Activated CD4-positive, alpha-beta memory T cell treated with anti-CD3 and anti-CD28 coated beads for 36 hours (primary cell): ENCODE measurements around the gene SLC16A12. TPM values are rescaled to one million over a fixed set of nuclear protein-coding genes. Genes with fewer than 3 reads are reported as not detected.
"Not testable (repeated sequence)": the region's sequence is repeated elsewhere in the genome, so short reads cannot be mapped to it uniquely, and the experiment has no call there.

Source experiments
- CTCF ChIA-PET: fragments of 350-600 bp; sonication (Branson Sonifier 250); formaldehyde crosslinking; loops from one replicate; lab custom pipeline; 2021; ENCODE audit warnings: antibody characterized with exemption, inconsistent platforms; lab: Charles Lee
- POLR2A ChIA-PET: fragments of 350-600 bp; sonication (Branson Sonifier 250); formaldehyde crosslinking; loops from one replicate; lab custom pipeline; 2021; ENCODE audit warnings: antibody characterized with exemption; lab: Charles Lee
- DNase-seq: peaks from one replicate; pipeline ENCODE4 v3.0.0-alpha.2; 2020
- H3K27ac Mint-ChIP-seq: one replicate; pipeline ENCODE4 v1.8.0; 2021; ENCODE audit warnings: mixed read lengths
- H3K27me3 Mint-ChIP-seq: one replicate; pipeline ENCODE4 v1.8.0; 2021; ENCODE audit warnings: mixed read lengths
- H3K36me3 Mint-ChIP-seq: one replicate; pipeline ENCODE4 v1.8.0; 2021; ENCODE audit warnings: mixed read lengths
- H3K4me1 Mint-ChIP-seq: one replicate; pipeline ENCODE4 v1.8.0; 2021; ENCODE audit warnings: low read depth, mixed read lengths
- H3K4me3 Mint-ChIP-seq: one replicate; pipeline ENCODE4 v1.8.0; 2021; ENCODE audit warnings: mild to moderate bottlenecking, mixed read lengths
- H3K9me3 Mint-ChIP-seq: one replicate; pipeline ENCODE4 v1.8.0; 2021; ENCODE audit warnings: mixed read lengths
- intact Hi-C: fragments of 100-400 bp; cut with micrococcal nuclease; formaldehyde crosslinking; loops from one replicate; pipeline ENCODE4 v1.15.1; 2023
- total RNA-seq, 2 experiments: library from RNA; stranded (reverse); gene quantifications; one replicate each; pipeline ENCODE4 v1.2.3, GENCODE V29; 2021

Gene SLC16A12
- total RNA-seq, 2 experiments from 2014 or later, result not detected

GRCh38 chr10:89454561-89455347, 80.6 kb downstream of the SLC16A12 start:
- intact Hi-C loops, result no loop called here
- DNase-seq, result no peak
- H3K4me3 Mint-ChIP-seq, result no peak overlapping the region
- ChIA-PET CTCF (no interaction called here), POLR2A (no interaction called here)
- no peaks in the 10 kb centered on the region for H3K4me1 Mint-ChIP-seq
- no peaks in the 10 kb centered on the region for H3K36me3 Mint-ChIP-seq
- no peak overlapping the region for H3K27ac Mint-ChIP-seq
- no peaks in the 10 kb centered on the region for H3K27me3 Mint-ChIP-seq
- H3K9me3 Mint-ChIP-seq, result no peaks in the 10 kb centered on the region

- no peaks in the 10 kb centered on the region for H3K9me3 Mint-ChIP-seq
- ChIA-PET CTCF (no interaction called here), POLR2A (no interaction called here)
- no peaks in the 10 kb centered on the region for H3K27me3 Mint-ChIP-seq
- H3K27ac Mint-ChIP-seq, result no peak overlapping the region
- no peaks in the 10 kb centered on the region for H3K36me3 Mint-ChIP-seq
- no peak for DNase-seq
- no peaks in the 10 kb centered on the region for H3K4me1 Mint-ChIP-seq
- intact Hi-C loops, result no loop called here
- H3K4me3 Mint-ChIP-seq, result no peak overlapping the region
These were observed 83.2 kb downstream of the SLC16A12 start for GRCh38 chr10:89452193-89452592.

- Mint-ChIP-seq H3K4me1 (no peaks in the 10 kb centered on the region), H3K36me3 (no peaks in the 10 kb centered on the region), H3K27me3 (no peaks in the 10 kb centered on the region), H3K27ac (no peak overlapping the region), H3K4me3 (no peak overlapping the region), H3K9me3 (peaks cover 4% of the 10 kb centered on the region)
- intact Hi-C loops, result no loop called here
- no peak for DNase-seq
- ChIA-PET CTCF (interaction anchor here (0.7 kb wide), 1 partner anchor 586 kb away, joined by 4 read pairs; no protein-coding TSS in a partner anchor), POLR2A (interaction anchor here (0.5 to 0.6 kb wide), 2 partner anchors 1093 to 1580 kb away, joined by 3 to 6 read pairs; no protein-coding TSS in a partner anchor)
These were observed 84.5 kb downstream of the SLC16A12 start for GRCh38 chr10:89450901-89451300.

- intact Hi-C loops, result not testable (repeated sequence)
These were observed 90.6 kb downstream of the SLC16A12 start for GRCh38 chr10:89444819-89445218.

GRCh38 chr10:89442289-89442688, 93.1 kb downstream of the SLC16A12 start:
- Mint-ChIP-seq H3K36me3 (no peaks in the 10 kb centered on the region), H3K4me3 (no peak overlapping the region), H3K27ac (no peak overlapping the region), H3K4me1 (no peaks in the 10 kb centered on the region), H3K27me3 (peaks cover 8% of the 10 kb centered on the region), H3K9me3 (peaks cover 4% of the 10 kb centered on the region)
- no peak for DNase-seq
- POLR2A ChIA-PET, result no interaction called here
- CTCF ChIA-PET, result interaction anchor here (0.8 kb wide), 1 partner anchor 13 kb away, joined by 3 read pairs; no protein-coding TSS in a partner anchor
- intact Hi-C loops, result no loop called here

More at GRCh38 chr10:89444819-89445218, 90.6 kb downstream of the SLC16A12 start:
- H3K27ac Mint-ChIP-seq, CTCF ChIA-PET, POLR2A ChIA-PET, H3K27me3 Mint-ChIP-seq, H3K9me3 Mint-ChIP-seq, H3K4me3 Mint-ChIP-seq, DNase-seq, H3K4me1 Mint-ChIP-seq, H3K36me3 Mint-ChIP-seq: not testable (repeated sequence)

- intact Hi-C loops, result no loop called here
- CTCF ChIA-PET, result interaction anchor here (1.8 kb wide), 1 partner anchor 223 kb away, joined by 3 read pairs; no protein-coding TSS in a partner anchor
- no peak overlapping the region for H3K4me3 Mint-ChIP-seq
These were observed 95.0 kb downstream of the SLC16A12 start for GRCh38 chr10:89440226-89441009.

GRCh38 chr10:89438525-89438924, 96.9 kb downstream of the SLC16A12 start:
- peaks cover 15% of the 10 kb centered on the region for H3K27me3 Mint-ChIP-seq
- intact Hi-C loops, result no loop called here
- no peaks in the 10 kb centered on the region for H3K9me3 Mint-ChIP-seq
- no peak overlapping the region for H3K27ac Mint-ChIP-seq
- DNase-seq, result no peak
- ChIA-PET CTCF (no interaction called here), POLR2A (no interaction called here)
- no peaks in the 10 kb centered on the region for H3K4me1 Mint-ChIP-seq
- H3K36me3 Mint-ChIP-seq, result no peaks in the 10 kb centered on the region
- no peak overlapping the region for H3K4me3 Mint-ChIP-seq

More at GRCh38 chr10:89440226-89441009, 95.0 kb downstream of the SLC16A12 start:
- no peaks in the 10 kb centered on the region for H3K9me3 Mint-ChIP-seq
- H3K27me3 Mint-ChIP-seq, result peaks cover 11% of the 10 kb centered on the region
- no peak for DNase-seq
- no peaks in the 10 kb centered on the region for H3K36me3 Mint-ChIP-seq
- no peaks in the 10 kb centered on the region for H3K4me1 Mint-ChIP-seq
- POLR2A ChIA-PET, result no interaction called here
- no peak overlapping the region for H3K27ac Mint-ChIP-seq

GRCh38 chr10:89431977-89432376, 103.4 kb downstream of the SLC16A12 start:
- Mint-ChIP-seq H3K4me1 (no peaks in the 10 kb centered on the region), H3K36me3 (no peaks in the 10 kb centered on the region), H3K4me3 (no peak overlapping the region), H3K27ac (no peak overlapping the region), H3K27me3 (peaks cover 11% of the 10 kb centered on the region), H3K9me3 (no peaks in the 10 kb centered on the region)
- no peak for DNase-seq
- intact Hi-C loops, result no loop called here
- CTCF ChIA-PET, result no interaction called here
- POLR2A ChIA-PET, result no interaction called here

GRCh38 chr10:89428877-89429276, 106.5 kb downstream of the SLC16A12 start:
- POLR2A ChIA-PET, result no interaction called here
- peaks cover 3% of the 10 kb centered on the region for H3K27me3 Mint-ChIP-seq
- no peaks in the 10 kb centered on the region for H3K4me1 Mint-ChIP-seq
- no peak overlapping the region for H3K4me3 Mint-ChIP-seq
- intact Hi-C loops, result no loop called here
- H3K36me3 Mint-ChIP-seq, result no peaks in the 10 kb centered on the region
- H3K27ac Mint-ChIP-seq, result no peak overlapping the region
- CTCF ChIA-PET, result interaction anchor here (1.0 to 1.4 kb wide), 2 partner anchors 13 to 134 kb away, joined by 3 to 4 read pairs; no protein-coding TSS in a partner anchor
- no peak for DNase-seq
- no peaks in the 10 kb centered on the region for H3K9me3 Mint-ChIP-seq

- Mint-ChIP-seq H3K9me3 (no peaks in the 10 kb centered on the region), H3K4me1 (no peaks in the 10 kb centered on the region), H3K4me3 (no peak overlapping the region), H3K27me3 (peaks cover 1% of the 10 kb centered on the region), H3K36me3 (no peaks in the 10 kb centered on the region), H3K27ac (no peak overlapping the region)
- ChIA-PET POLR2A (no interaction called here), CTCF (interaction anchor here (1.4 kb wide), 1 partner anchor 135 kb away, joined by 7 read pairs; no protein-coding TSS in a partner anchor)
- DNase-seq, result no peak
- intact Hi-C loops, result no loop called here
These were observed 107.8 kb downstream of the SLC16A12 start for GRCh38 chr10:89427629-89428028.

- Mint-ChIP-seq H3K27me3 (peaks cover 1% of the 10 kb centered on the region), H3K36me3 (no peaks in the 10 kb centered on the region), H3K4me1 (no peaks in the 10 kb centered on the region), H3K4me3 (no peak overlapping the region), H3K9me3 (no peaks in the 10 kb centered on the region), H3K27ac (no peak overlapping the region)
- ChIA-PET CTCF (interaction anchor here (0.7 to 1.4 kb wide), 4 partner anchors 12 to 149 kb away, joined by 3 to 7 read pairs (median 4); partner anchors contain the start of gene IFIT5), POLR2A (no interaction called here)
- intact Hi-C loops, result loop anchor here (1.0 kb wide), 1 partner anchor 138 kb away; no protein-coding TSS in a partner anchor
- DNase-seq, result no peak
These were observed 109.0 kb downstream of the SLC16A12 start for GRCh38 chr10:89426230-89426868.
